Cardiac muscle cell (in vitro differentiated cells and primary cell): Measurements from ENCODE around the gene MYH9. TPM values are rescaled to one million over a fixed set of nuclear protein-coding genes. Genes with fewer than 3 reads are reported as not detected.

ENCODE experiments used
- DNase-seq, 2 donors: peaks; one replicate each; pipeline versions ENCODE4 v3.0.0 to v3.0.0-alpha.2; 2010 to 2017; ENCODE audit warnings: low read depth in 1 of 2, low spot score in 1 of 2
- H3K27ac ChIP-seq: fragments of 200-600 bp; sonication (generic); 2 replicates; pipeline ENCODE4 v1.5.1; 2016
- H3K27me3 ChIP-seq: fragments of 200-600 bp; sonication (generic); 2 replicates; pipeline ENCODE4 v1.6.0; 2016; ENCODE audit warnings: control low read depth
- H3K36me3 ChIP-seq: fragments of 200-600 bp; sonication (generic); 2 replicates; pipeline ENCODE4 v1.5.1; 2016; ENCODE audit warnings: control low read depth
- H3K4me1 ChIP-seq: fragments of 200-600 bp; sonication (generic); 2 replicates; pipeline ENCODE4 v1.8.1; 2017; ENCODE audit warnings: low read depth, mild to moderate bottlenecking, mixed run types
- H3K4me3 ChIP-seq: fragments of 200-600 bp; sonication (generic); 2 replicates; pipeline ENCODE4 v1.5.1; 2016; ENCODE audit warnings: mild to moderate bottlenecking
- H3K9me3 ChIP-seq: fragments of 200-600 bp; sonication (generic); 2 replicates; pipeline ENCODE4 v1.5.1; 2017; ENCODE audit warnings: low read depth, mild to moderate bottlenecking, control low read depth
- CTCF ChIP-seq: IDR thresholded peaks from 2 replicates; pipeline ENCODE4 v1.5.1; 2012; ENCODE audit warnings: low read depth, mild to moderate bottlenecking, low read length
- polyA plus RNA-seq: library from polyadenylated mRNA; unstranded; fragments of >200 nt; fragmentation: Nextera tagmentation; extraction: Ambion mirVana; gene quantifications from 2 replicates; pipeline ENCODE4 v1.2.1, GENCODE V29; 2016
- total RNA-seq: library from RNA; depleted of rRNA; stranded (reverse); fragments of >200 nt; gene quantifications from 2 replicates; pipeline ENCODE4 v1.2.3, GENCODE V29; 2016

MYH9 gene
- total and polyA plus RNA-seq, 2 experiments from 2014 or later = 88.7 to 174 TPM

GRCh38 chr22:36327922-36328551 is 59.7 kb downstream of the MYH9 start:
- Histone ChIP-seq H3K9me3 (no peaks in the 10 kb centered on the region), H3K4me1 (peaks cover 79% of the 10 kb centered on the region), H3K27ac (peak overlapping the region; percentile 100), H3K27me3 (no peaks in the 10 kb centered on the region), H3K4me3 (no peak overlapping the region), H3K36me3 (peaks cover 24% of the 10 kb centered on the region)
- DNase-seq = peak; percentile 69 to 79
- TF ChIP-seq CTCF = no peak

- H3K27me3 ChIP-seq = no peaks in the 10 kb centered on the region
- H3K4me1 ChIP-seq = peaks cover 63% of the 10 kb centered on the region
- peak overlapping the region; percentile 100 for H3K27ac ChIP-seq
- no peak for DNase-seq
- H3K4me3 ChIP-seq = no peak overlapping the region
- no peak for TF ChIP-seq CTCF
- H3K9me3 ChIP-seq = no peaks in the 10 kb centered on the region
- peaks cover 36% of the 10 kb centered on the region for H3K36me3 ChIP-seq
Measured at GRCh38 chr22:36326178-36327161, 61.3 kb downstream of the MYH9 start.

DNA sequence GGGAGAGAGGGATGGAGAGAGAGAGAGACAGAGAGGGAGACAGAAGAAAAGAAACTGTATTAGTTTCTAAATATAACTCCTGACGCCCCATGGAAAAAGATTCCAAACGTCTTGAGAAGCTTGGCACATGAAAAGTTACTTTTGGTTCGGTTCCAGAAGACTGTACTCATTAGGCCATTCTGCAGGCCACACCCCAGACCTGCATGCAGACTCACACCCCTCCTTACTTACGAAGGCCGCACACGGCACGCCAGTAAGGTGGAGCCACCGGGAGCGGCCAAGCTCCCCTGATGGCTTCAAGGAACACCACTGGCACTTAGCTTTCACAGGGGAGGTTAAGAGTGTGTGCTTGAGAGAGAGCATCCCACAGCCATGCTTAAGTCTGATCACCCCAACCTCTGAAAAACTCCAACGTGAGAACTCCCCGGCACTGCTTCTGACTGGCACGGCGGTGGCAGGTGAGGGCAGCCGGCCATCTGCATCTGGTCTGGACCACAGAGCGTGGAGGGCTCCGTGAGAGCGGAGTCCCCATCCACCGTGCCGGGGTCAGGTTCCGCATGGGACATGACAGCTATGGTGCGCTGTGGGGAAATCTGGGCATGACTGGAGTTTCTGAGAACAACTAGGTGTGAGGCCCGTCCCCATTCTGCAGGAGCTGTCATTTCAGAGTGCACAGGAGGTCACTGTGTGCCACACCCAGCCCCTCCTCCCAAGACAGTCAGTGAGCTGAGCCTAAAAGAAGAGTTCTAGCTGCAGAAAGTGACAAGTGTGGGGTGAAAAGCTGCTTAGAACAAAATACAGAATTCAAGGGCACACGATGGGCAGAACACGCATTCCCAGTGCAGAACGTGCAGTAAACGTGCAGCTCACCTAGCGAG is 62.4 kb downstream of the MYH9 start:
- Histone ChIP-seq H3K36me3 (peaks cover 45% of the 10 kb centered on the region), H3K27me3 (no peaks in the 10 kb centered on the region), H3K27ac (peak overlapping the region; percentile 100), H3K4me3 (no peak overlapping the region), H3K4me1 (peaks cover 53% of the 10 kb centered on the region), H3K9me3 (no peaks in the 10 kb centered on the region)
- TF ChIP-seq CTCF = no peak
- DNase-seq = peak in 1 of 2 donors; percentile 93

DNA sequence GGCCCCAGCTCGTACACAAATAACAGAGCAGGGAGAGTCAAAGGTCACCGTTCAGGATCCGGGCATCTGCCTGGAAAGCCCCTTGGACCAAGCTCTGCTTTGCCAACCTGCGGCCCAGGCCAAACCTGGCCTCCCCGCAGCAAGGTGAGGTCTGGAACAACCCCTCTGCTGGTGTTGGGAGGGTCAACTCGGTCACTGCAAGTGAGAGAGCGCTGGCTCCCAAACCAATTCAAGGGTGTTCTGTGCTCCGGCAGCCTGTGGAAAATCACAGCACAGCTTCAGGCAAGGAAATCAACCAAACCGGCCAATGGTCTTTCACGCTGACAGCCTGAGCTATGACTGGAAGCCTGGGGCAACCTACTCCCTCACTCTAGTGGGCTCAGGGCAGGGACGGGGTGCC is 63.4 kb downstream of the MYH9 start:
- H3K4me1 ChIP-seq = peaks cover 45% of the 10 kb centered on the region
- H3K9me3 ChIP-seq = no peaks in the 10 kb centered on the region
- no peak overlapping the region for H3K4me3 ChIP-seq
- peaks cover 48% of the 10 kb centered on the region for H3K36me3 ChIP-seq
- H3K27me3 ChIP-seq = no peaks in the 10 kb centered on the region
- no peak for TF ChIP-seq CTCF
- no peak for DNase-seq
- peak overlapping the region; percentile 100 for H3K27ac ChIP-seq

DNA sequence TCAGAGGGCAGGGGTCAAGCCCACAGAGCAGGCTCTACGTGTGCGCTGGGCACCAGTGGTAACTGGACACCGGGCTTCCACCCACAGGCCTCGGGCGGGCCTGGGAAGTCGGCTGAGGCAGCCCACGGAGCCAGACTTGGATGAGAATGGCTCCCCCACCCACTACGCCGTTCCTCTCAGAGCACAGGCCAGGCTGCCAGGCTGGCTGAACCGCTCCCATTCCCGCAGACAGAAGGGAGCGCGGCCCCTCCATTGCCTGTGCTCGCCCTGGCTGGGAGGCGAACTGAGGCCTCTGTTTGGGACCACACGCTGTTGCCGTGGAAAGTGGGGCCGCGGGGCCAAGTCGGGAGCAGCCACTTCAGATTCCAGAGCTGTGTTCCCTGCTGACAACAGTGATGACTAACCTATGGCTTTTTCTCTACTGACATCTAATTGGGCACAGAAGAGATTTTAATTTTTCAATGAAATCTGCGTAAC is 63.9 kb downstream of the MYH9 start:
- Histone ChIP-seq H3K27ac (peak overlapping the region; percentile 100), H3K9me3 (no peaks in the 10 kb centered on the region), H3K36me3 (peaks cover 51% of the 10 kb centered on the region), H3K4me1 (peaks cover 42% of the 10 kb centered on the region), H3K27me3 (no peaks in the 10 kb centered on the region), H3K4me3 (no peak overlapping the region)
- no peak for TF ChIP-seq CTCF
- peak in 1 of 2 donors; percentile 43 for DNase-seq
